LNCAP (cell line): Measurements from ENCODE around the gene REV3L.

Experiments
- TF ChIP-seq, protein P1 (sequence below): fragments of 450-650 bp; IDR thresholded peaks from 2 replicates; pipeline ENCODE4 v1.5.1; 2017; ENCODE audit warnings: mild to moderate bottlenecking

The REV3L gene

GRCh38 chr6:111263837-111264236, 219.2 kb downstream of the REV3L start:
- TF ChIP-seq, protein P1, sequence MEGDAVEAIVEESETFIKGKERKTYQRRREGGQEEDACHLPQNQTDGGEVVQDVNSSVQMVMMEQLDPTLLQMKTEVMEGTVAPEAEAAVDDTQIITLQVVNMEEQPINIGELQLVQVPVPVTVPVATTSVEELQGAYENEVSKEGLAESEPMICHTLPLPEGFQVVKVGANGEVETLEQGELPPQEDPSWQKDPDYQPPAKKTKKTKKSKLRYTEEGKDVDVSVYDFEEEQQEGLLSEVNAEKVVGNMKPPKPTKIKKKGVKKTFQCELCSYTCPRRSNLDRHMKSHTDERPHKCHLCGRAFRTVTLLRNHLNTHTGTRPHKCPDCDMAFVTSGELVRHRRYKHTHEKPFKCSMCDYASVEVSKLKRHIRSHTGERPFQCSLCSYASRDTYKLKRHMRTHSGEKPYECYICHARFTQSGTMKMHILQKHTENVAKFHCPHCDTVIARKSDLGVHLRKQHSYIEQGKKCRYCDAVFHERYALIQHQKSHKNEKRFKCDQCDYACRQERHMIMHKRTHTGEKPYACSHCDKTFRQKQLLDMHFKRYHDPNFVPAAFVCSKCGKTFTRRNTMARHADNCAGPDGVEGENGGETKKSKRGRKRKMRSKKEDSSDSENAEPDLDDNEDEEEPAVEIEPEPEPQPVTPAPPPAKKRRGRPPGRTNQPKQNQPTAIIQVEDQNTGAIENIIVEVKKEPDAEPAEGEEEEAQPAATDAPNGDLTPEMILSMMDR = no peak

- TF ChIP-seq, protein P1 = no peak
These were observed 222.3 kb downstream of the REV3L start for GRCh38 chr6:111260570-111261298.

- TF ChIP-seq, protein P1 = peak; percentile 93
These were observed 223.8 kb downstream of the REV3L start for GRCh38 chr6:111259089-111259831.

DNA sequence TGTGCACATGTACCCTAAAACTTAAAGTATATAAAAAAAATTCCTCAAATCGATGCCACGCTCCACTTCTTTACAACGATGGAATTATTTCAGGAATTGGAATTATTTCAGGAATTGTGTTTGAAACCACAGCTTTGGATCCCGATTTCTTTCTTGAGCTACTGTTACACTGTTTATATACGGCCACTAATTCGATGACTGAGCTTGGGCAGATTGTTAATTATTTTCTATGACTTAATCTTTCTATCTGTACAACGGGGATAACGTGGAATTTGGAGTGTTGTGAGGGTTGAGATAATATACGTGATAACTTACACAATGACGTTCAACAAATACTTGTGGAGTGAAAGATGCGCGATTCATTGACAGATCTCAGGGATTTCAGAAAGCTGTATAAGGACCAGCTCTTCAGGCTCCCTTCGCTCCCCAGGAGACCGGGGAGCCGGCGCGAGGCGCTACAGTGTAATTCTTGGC, 224.4 kb downstream of the REV3L start:
- TF ChIP-seq, protein P1 = no peak

DNA sequence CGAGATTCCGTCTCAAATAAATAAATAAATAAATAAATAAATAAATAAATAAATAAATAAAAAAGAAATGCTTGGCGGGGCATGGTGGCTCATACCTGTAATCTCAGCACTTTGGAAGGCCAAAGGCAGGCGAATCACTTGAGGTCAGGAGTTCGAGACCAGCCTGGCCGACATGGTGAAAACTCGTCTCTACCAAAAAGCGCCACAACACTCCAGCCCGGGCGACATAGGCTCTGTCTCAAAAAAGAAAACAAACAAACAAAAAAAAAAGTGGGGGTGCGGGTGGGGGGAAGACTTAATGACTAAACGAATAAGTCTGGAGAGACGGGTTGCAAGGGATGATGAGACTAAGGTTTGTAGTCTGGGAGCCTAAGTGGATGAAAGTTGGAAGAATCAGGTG, 225.0 kb downstream of the REV3L start:
- TF ChIP-seq, protein P1 = no peak

GRCh38 chr6:111256646-111257045, 226.4 kb downstream of the REV3L start:
- TF ChIP-seq, protein P1 = peak; percentile 28; the same call in 1 of the 2 replicates

DNA sequence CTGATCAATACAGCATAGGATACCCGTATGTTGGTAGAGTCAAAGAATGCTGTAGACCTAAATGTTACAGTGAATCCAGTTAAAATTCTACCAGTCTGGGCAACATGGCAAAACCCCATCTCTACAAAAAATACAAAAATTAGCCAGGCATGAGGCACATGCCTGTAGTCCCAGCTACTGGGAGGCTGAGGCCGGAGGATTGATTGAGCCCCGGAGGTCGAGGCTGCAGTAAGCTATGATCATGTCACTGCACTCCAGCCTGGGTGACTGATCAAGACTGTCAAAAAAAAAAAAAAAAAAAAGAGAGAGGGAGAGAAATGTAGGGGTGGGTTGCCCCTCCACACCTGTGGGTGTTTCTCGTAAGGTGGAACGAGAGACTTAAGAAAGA, 228.2 kb downstream of the REV3L start:
- TF ChIP-seq, protein P1 = no peak
